ENCODE results near the gene GALNT14.

The GALNT14 gene

GRCh38 chr2:30888852-30889409 lies 249.3 kb downstream of the GALNT14 start:
- no peak for DNase-seq (ENCODE audit: low read depth)

- DNase-seq (ENCODE audit: low read depth), result no peak
These were observed 252.2 kb downstream of the GALNT14 start for GRCh38 chr2:30886080-30886479.

GRCh38 chr2:30883822-30884221 lies 254.4 kb downstream of the GALNT14 start:
- DNase-seq (ENCODE audit: low read depth), result no peak

- no peak for DNase-seq (ENCODE audit: low read depth)
These were observed 255.1 kb downstream of the GALNT14 start for GRCh38 chr2:30883184-30883583.

- no peak for DNase-seq (ENCODE audit: low read depth)
These were observed 257.7 kb downstream of the GALNT14 start for GRCh38 chr2:30880516-30880915.

GRCh38 chr2:30877833-30878232 lies 260.4 kb downstream of the GALNT14 start:
- DNase-seq (ENCODE audit: low read depth), result no peak

- no peak for DNase-seq (ENCODE audit: low read depth)
These were observed 265.4 kb downstream of the GALNT14 start for GRCh38 chr2:30872797-30873196.

GRCh38 chr2:30871980-30872789 lies 266.1 kb downstream of the GALNT14 start:
- no peak for DNase-seq (ENCODE audit: low read depth)

- DNase-seq (ENCODE audit: low read depth), result no peak
These were observed 266.8 kb downstream of the GALNT14 start for GRCh38 chr2:30871440-30871839.

- DNase-seq (ENCODE audit: low read depth), result no peak
These were observed 268.3 kb downstream of the GALNT14 start for GRCh38 chr2:30869988-30870387.

- no peak for DNase-seq (ENCODE audit: low read depth)
These were observed 270.9 kb downstream of the GALNT14 start for GRCh38 chr2:30867385-30867784.

- DNase-seq (ENCODE audit: low read depth), result no peak
These were observed 271.3 kb downstream of the GALNT14 start for GRCh38 chr2:30866974-30867373.

- DNase-seq (ENCODE audit: low read depth), result no peak
These were observed 272.2 kb downstream of the GALNT14 start for GRCh38 chr2:30865892-30866681.

GRCh38 chr2:30865243-30865642 lies 273.0 kb downstream of the GALNT14 start:
- DNase-seq (ENCODE audit: low read depth), result no peak

GRCh38 chr2:30862054-30862651 lies 276.1 kb downstream of the GALNT14 start:
- no peak for DNase-seq (ENCODE audit: low read depth)

GRCh38 chr2:30860726-30861125 lies 277.5 kb downstream of the GALNT14 start:
- no peak for DNase-seq (ENCODE audit: low read depth)

All from activated gamma-delta T cell treated with anti-CD3 and anti-CD28 coated beads, Interleukin-2, amount 50 U/mL, for 16 hours (primary cell).